ENCODE results near the gene PACSIN1. TPM values are rescaled to one million over a fixed set of nuclear protein-coding genes. Genes with fewer than 3 reads are reported as not detected.
A peak's percentile ranks its signal among the peaks of the same experiment; 100 is the strongest.

PACSIN1 gene
- total RNA-seq, 5 donors from 2014 or later (not counting 1 experiment from before 2014, with no cell fraction given): 0.86 to 3.2 (median 2.4) TPM

DNA sequence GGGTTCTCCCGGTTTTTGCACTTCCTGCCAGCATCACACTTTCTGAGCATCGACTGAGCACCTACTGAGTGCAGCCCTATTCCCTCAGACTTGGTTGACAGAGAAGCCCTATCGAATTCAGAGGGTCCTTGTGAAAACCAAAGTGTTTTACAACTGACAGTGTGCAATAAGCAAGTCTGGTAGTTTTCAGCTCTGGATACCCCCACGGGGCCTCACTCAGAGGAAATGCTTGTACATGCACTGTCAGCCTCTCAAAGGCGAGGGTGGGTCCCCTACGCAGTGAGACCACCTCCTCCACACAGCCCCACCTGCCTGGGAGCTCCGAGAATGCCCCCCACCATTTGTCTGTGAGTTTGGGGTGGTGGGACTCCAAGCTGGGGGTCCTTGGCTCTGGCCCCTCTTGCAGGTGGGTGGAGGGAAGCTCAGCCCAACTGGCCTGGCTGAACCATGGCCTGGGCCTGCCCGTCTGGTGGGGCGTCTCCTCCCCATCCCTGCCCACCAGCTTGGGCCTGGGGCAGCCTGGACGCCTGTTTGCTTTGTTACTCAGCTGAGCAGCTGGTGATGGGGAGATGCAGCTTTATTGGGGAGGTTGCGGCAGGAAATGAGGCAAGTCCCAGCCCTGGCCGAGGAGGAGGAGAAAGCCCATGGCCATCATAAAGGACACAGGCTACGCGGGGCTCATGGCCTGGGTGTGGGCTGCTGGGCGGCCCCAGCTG is 88.6 kb downstream of the PACSIN1 start:
- Mint-ChIP-seq H3K36me3 (no peaks in the 10 kb centered on the region), H3K4me1 (peaks cover 0 to 6% (median 4%) of the 10 kb centered on the region in 3 donors), H3K27ac (no peak overlapping the region), H3K4me3 (no peak overlapping the region), H3K9me3 (peaks cover 0 to 2% (median 0%) of the 10 kb centered on the region in 3 donors), H3K27me3 (peaks cover 0 to 2% of the 10 kb centered on the region in 2 donors)
- Histone ChIP-seq H3K27ac (ENCODE audit: low read length) (no peak overlapping the region), H3K4me1 (ENCODE audit: control insufficient read depth in 1 of 2, extremely low read depth in 1 of 2, insufficient read depth in 2 of 2, low read length in 2 of 2) (no peaks in the 10 kb centered on the region), H3K9me3 (no peaks in the 10 kb centered on the region), H3K36me3 (ENCODE audit: control insufficient read depth in 2 of 2, extremely low read depth in 1 of 2, insufficient read depth in 1 of 2, low read length in 1 of 2) (no peaks in the 10 kb centered on the region), H3K4me3 (ENCODE audit: control insufficient read depth in 1 of 2, extremely low read depth in 1 of 2, low read length in 1 of 2) (no peak overlapping the region), H3K27me3 (replicated peaks in 1 of 2; ENCODE audit: control insufficient read depth in 2 of 2, extremely low read depth in 1 of 2, insufficient read depth in 2 of 2, low read length in 1 of 2) (peaks cover 0 to 27% of the 10 kb centered on the region in 2 experiments)
- DNase-seq (no peak), ATAC-seq (replicated peaks in 1 of 4) (no peak)
- POLR2A ChIA-PET: no interaction called here
- 65% methylated on average over 3 of the region's 15 CpGs for WGBS (ENCODE audit: insufficient coverage)
- CTCF ChIA-PET: no interaction called here

DNA sequence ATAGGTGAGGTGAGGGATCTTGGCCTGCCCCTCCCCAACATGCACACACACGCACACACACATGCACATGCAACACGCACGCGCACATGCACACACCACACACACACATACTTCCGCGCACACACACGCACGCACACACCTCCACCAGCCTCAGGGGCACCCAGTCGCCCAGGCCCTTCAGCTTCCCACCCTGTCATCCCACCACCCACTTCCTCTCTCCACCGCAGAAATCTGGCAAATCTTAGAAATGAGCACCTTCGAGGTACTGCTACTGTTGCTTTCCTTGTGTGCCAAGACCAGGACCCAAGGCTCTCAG is 89.1 kb downstream of the PACSIN1 start:
- Mint-ChIP-seq H3K9me3 (peaks cover 0 to 2% (median 0%) of the 10 kb centered on the region in 3 donors), H3K4me1 (peaks cover 0 to 6% (median 4%) of the 10 kb centered on the region in 3 donors), H3K36me3 (no peaks in the 10 kb centered on the region), H3K27me3 (peaks cover 0 to 2% of the 10 kb centered on the region in 2 donors), H3K27ac (no peak overlapping the region), H3K4me3 (no peak overlapping the region)
- peaks cover 0 to 24% of the 10 kb centered on the region in 2 experiments for H3K27me3 ChIP-seq (replicated peaks in 1 of 2; ENCODE audit: control insufficient read depth in 2 of 2, extremely low read depth in 1 of 2, insufficient read depth in 2 of 2, low read length in 1 of 2)
- DNase-seq: peak in 1 of 35 experiments; percentile 34
- no peak overlapping the region for H3K27ac ChIP-seq (ENCODE audit: low read length)
- H3K36me3 ChIP-seq (ENCODE audit: control insufficient read depth in 2 of 2, extremely low read depth in 1 of 2, insufficient read depth in 1 of 2, low read length in 1 of 2): no peaks in the 10 kb centered on the region
- 79% methylated on average over 11 of the region's 11 CpGs for WGBS (ENCODE audit: insufficient coverage)
- no peaks in the 10 kb centered on the region for H3K4me1 ChIP-seq (ENCODE audit: control insufficient read depth in 1 of 2, extremely low read depth in 1 of 2, insufficient read depth in 2 of 2, low read length in 2 of 2)
- ChIA-PET CTCF (no interaction called here), POLR2A (no interaction called here)
- H3K4me3 ChIP-seq (ENCODE audit: control insufficient read depth in 1 of 2, extremely low read depth in 1 of 2, low read length in 1 of 2): no peak overlapping the region
- peak in 2 of 4 experiments; percentile 34 to 35 for ATAC-seq (replicated peaks in 1 of 4)
- H3K9me3 ChIP-seq: no peaks in the 10 kb centered on the region

- no peak overlapping the region for H3K27ac Mint-ChIP-seq
- ChIA-PET POLR2A (no interaction called here), CTCF (no interaction called here)
- H3K36me3 Mint-ChIP-seq: no peaks in the 10 kb centered on the region
- H3K36me3 ChIP-seq (ENCODE audit: control insufficient read depth in 2 of 2, extremely low read depth in 1 of 2, insufficient read depth in 1 of 2, low read length in 1 of 2): no peaks in the 10 kb centered on the region
- no peak for DNase-seq
- WGBS (ENCODE audit: insufficient coverage): 90% methylated on average over 8 of the region's 8 CpGs
- H3K4me1 Mint-ChIP-seq: peaks cover 0 to 6% (median 4%) of the 10 kb centered on the region in 3 donors
- H3K27ac ChIP-seq (ENCODE audit: low read length): no peak overlapping the region
- no peak overlapping the region for H3K4me3 ChIP-seq (ENCODE audit: control insufficient read depth in 1 of 2, extremely low read depth in 1 of 2, low read length in 1 of 2)
- ATAC-seq (replicated peaks in 1 of 4): no peak
- no peak overlapping the region for H3K4me3 Mint-ChIP-seq
- peaks cover 0 to 2% of the 10 kb centered on the region in 2 donors for H3K27me3 Mint-ChIP-seq
- H3K4me1 ChIP-seq (ENCODE audit: control insufficient read depth in 1 of 2, extremely low read depth in 1 of 2, insufficient read depth in 2 of 2, low read length in 2 of 2): no peaks in the 10 kb centered on the region
- H3K9me3 ChIP-seq: no peaks in the 10 kb centered on the region
- peaks cover 0 to 2% (median 0%) of the 10 kb centered on the region in 3 donors for H3K9me3 Mint-ChIP-seq
- H3K27me3 ChIP-seq (replicated peaks in 1 of 2; ENCODE audit: control insufficient read depth in 2 of 2, extremely low read depth in 1 of 2, insufficient read depth in 2 of 2, low read length in 1 of 2): peaks cover 0 to 20% of the 10 kb centered on the region in 2 experiments
These were observed 89.5 kb downstream of the PACSIN1 start for GRCh38 chr6:34555328-34555727.

DNA sequence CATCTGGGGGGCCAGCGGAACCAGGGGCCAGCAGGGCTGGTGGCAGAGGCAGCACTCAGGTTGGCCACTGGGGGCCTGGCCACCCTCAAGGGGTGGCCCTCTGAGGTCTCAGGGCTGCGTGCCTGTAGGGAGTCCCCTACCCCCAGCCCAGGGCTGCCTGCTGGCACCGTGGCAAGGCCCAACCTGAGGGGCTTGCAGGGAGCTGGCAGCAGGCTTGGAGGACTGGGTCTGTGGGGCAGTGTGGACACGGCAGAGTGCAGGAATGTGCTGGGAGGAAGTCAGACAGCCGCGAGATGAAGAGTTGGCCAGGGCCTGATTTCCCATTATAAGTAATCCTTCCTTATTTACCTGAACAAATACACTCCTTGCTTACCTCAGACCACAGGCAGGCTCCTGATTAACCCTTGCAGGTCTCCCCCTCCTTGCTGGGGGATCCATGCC is 90.2 kb downstream of the PACSIN1 start, which contains the start of gene SPDEF:
Gene SPDEF (minus strand): TSS at position 299 of the 441 bp plus-strand sequence. CDS start 11,874 bp downstream, outside the sequence.
- no peaks in the 10 kb centered on the region for H3K36me3 ChIP-seq (ENCODE audit: control insufficient read depth in 2 of 2, extremely low read depth in 1 of 2, insufficient read depth in 1 of 2, low read length in 1 of 2)
- ChIA-PET POLR2A (no interaction called here), CTCF (no interaction called here)
- no peak within 1 kb of the TSS for H3K4me3 ChIP-seq (ENCODE audit: control insufficient read depth in 1 of 2, extremely low read depth in 1 of 2, low read length in 1 of 2)
- ATAC-seq (replicated peaks in 1 of 4) (no peak), DNase-seq (no peak)
- Mint-ChIP-seq H3K9me3 (peaks cover 0 to 2% (median 0%) of the 10 kb centered on the region in 3 donors), H3K4me3 (no peak within 1 kb of the TSS), H3K36me3 (no peaks in the 10 kb centered on the region), H3K27ac (no peak within 1 kb of the TSS), H3K4me1 (peaks cover 0 to 6% (median 4%) of the 10 kb centered on the region in 3 donors), H3K27me3 (peaks cover 0 to 2% of the 10 kb centered on the region in 2 donors)
- no peaks in the 10 kb centered on the region for H3K4me1 ChIP-seq (ENCODE audit: control insufficient read depth in 1 of 2, extremely low read depth in 1 of 2, insufficient read depth in 2 of 2, low read length in 2 of 2)
- no peaks in the 10 kb centered on the region for H3K9me3 ChIP-seq
- no peak within 1 kb of the TSS for H3K27ac ChIP-seq (ENCODE audit: low read length)
- 73% methylated on average over 3 of the region's 6 CpGs for WGBS (ENCODE audit: insufficient coverage)
- peaks cover 0 to 16% of the 10 kb centered on the region in 2 experiments for H3K27me3 ChIP-seq (replicated peaks in 1 of 2; ENCODE audit: control insufficient read depth in 2 of 2, extremely low read depth in 1 of 2, insufficient read depth in 2 of 2, low read length in 1 of 2)

GRCh38 chr6:34556493-34556892 is 90.6 kb downstream of the PACSIN1 start:
- POLR2A ChIA-PET: no interaction called here
- peaks cover 0 to 2% (median 0%) of the 10 kb centered on the region in 3 donors for H3K9me3 Mint-ChIP-seq
- Histone ChIP-seq H3K27me3 (replicated peaks in 1 of 2; ENCODE audit: control insufficient read depth in 2 of 2, extremely low read depth in 1 of 2, insufficient read depth in 2 of 2, low read length in 1 of 2) (peaks cover 0 to 14% of the 10 kb centered on the region in 2 experiments), H3K4me3 (ENCODE audit: control insufficient read depth in 1 of 2, extremely low read depth in 1 of 2, low read length in 1 of 2) (no peak overlapping the region), H3K4me1 (ENCODE audit: control insufficient read depth in 1 of 2, extremely low read depth in 1 of 2, insufficient read depth in 2 of 2, low read length in 2 of 2) (no peaks in the 10 kb centered on the region), H3K27ac (ENCODE audit: low read length) (no peak overlapping the region), H3K9me3 (no peaks in the 10 kb centered on the region), H3K36me3 (ENCODE audit: control insufficient read depth in 2 of 2, extremely low read depth in 1 of 2, insufficient read depth in 1 of 2, low read length in 1 of 2) (no peaks in the 10 kb centered on the region)
- H3K27ac Mint-ChIP-seq: no peak overlapping the region
- H3K27me3 Mint-ChIP-seq: peaks cover 0 to 2% of the 10 kb centered on the region in 2 donors
- ATAC-seq (replicated peaks in 1 of 4) (no peak), DNase-seq (no peak)
- H3K4me1 Mint-ChIP-seq: peaks cover 0 to 6% (median 4%) of the 10 kb centered on the region in 3 donors
- WGBS (ENCODE audit: insufficient coverage): 84% methylated on average over 9 of the region's 9 CpGs
- H3K4me3 Mint-ChIP-seq: no peak overlapping the region
- CTCF ChIA-PET: no interaction called here
- H3K36me3 Mint-ChIP-seq: no peaks in the 10 kb centered on the region

DNA sequence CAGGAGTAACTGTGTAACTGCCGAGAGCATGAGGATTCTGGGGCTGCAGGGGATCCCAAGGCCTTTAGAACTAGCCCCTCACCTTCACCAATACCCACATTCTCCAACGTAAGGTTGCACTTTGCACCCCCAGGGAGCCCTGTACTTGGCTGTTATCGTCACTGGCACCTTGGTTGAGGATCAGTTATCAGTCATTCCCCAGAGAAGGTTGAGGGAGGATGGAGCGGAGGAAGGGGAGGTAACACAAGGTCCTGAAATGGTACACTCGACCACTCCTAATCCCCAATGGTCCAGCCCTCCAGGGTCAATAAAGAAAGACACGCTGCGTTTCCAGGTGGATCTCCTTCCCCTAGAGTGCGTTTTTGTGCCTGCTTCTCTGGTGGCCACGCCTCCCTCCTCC is 91.4 kb downstream of the PACSIN1 start:
- no peaks in the 10 kb centered on the region for H3K36me3 Mint-ChIP-seq
- H3K36me3 ChIP-seq (ENCODE audit: control insufficient read depth in 2 of 2, extremely low read depth in 1 of 2, insufficient read depth in 1 of 2, low read length in 1 of 2): no peaks in the 10 kb centered on the region
- WGBS (ENCODE audit: insufficient coverage): 82% methylated on average over 2 of the region's 9 CpGs
- no peak overlapping the region for H3K27ac Mint-ChIP-seq
- peaks cover 0 to 7% of the 10 kb centered on the region in 2 experiments for H3K27me3 ChIP-seq (replicated peaks in 1 of 2; ENCODE audit: control insufficient read depth in 2 of 2, extremely low read depth in 1 of 2, insufficient read depth in 2 of 2, low read length in 1 of 2)
- POLR2A ChIA-PET: no interaction called here
- peaks cover 0 to 2% of the 10 kb centered on the region in 2 donors for H3K27me3 Mint-ChIP-seq
- H3K4me1 ChIP-seq (ENCODE audit: control insufficient read depth in 1 of 2, extremely low read depth in 1 of 2, insufficient read depth in 2 of 2, low read length in 2 of 2): no peaks in the 10 kb centered on the region
- H3K4me3 ChIP-seq (ENCODE audit: control insufficient read depth in 1 of 2, extremely low read depth in 1 of 2, low read length in 1 of 2): no peak overlapping the region
- peaks cover 0 to 2% (median 0%) of the 10 kb centered on the region in 3 donors for H3K9me3 Mint-ChIP-seq
- no peak for DNase-seq
- no peak overlapping the region for H3K4me3 Mint-ChIP-seq
- CTCF ChIA-PET: no interaction called here
- ATAC-seq (replicated peaks in 1 of 4): no peak
- peaks cover 0 to 6% (median 4%) of the 10 kb centered on the region in 3 donors for H3K4me1 Mint-ChIP-seq
- no peak overlapping the region for H3K27ac ChIP-seq (ENCODE audit: low read length)
- no peaks in the 10 kb centered on the region for H3K9me3 ChIP-seq
